H1 (cell line): ENCODE results near the gene RNASE4. TPM values are rescaled to one million over a fixed set of nuclear protein-coding genes. Genes with fewer than 3 reads are reported as not detected.
A peak's percentile ranks its signal among the peaks of the same experiment; 100 is the strongest.

Experiments used
- ASH2L ChIP-seq: fragments of 200-600, 300-600 bp; sonication (generic); IDR thresholded peaks from one replicate; pipeline ENCODE4 v1.7.1; 2017; ENCODE audit warnings: low read length
- CBX5 ChIP-seq: fragments of 300-800, 300-1000 bp; sonication (generic); IDR thresholded peaks from 2 replicates; pipeline ENCODE4 v1.7.1; 2016; ENCODE audit warnings: antibody characterized with exemption, low read length, low read depth
- GABPA ChIP-seq: IDR thresholded peaks from 2 replicates; pipeline ENCODE4 v1.6.1; 2011; ENCODE audit warnings: mild to moderate bottlenecking, low read length, moderate library complexity, borderline replicate concordance; ENCODE audit not compliant: insufficient read depth
- GTF2F1 ChIP-seq: IDR thresholded peaks from 2 replicates; pipeline ENCODE4 v1.6.1; 2012; ENCODE audit warnings: low read depth, low read length, improper control_type of control experiment, borderline replicate concordance
- HDAC6 ChIP-seq: IDR thresholded peaks from one replicate; pipeline ENCODE4 v1.7.1; 2012; ENCODE audit warnings: low read depth, mild to moderate bottlenecking, inconsistent platforms, low read length, moderate library complexity
- PHF8 ChIP-seq: fragments of 200-600 bp; sonication (generic); conservative IDR thresholded peaks from 2 replicates; pipeline ENCODE4 v1.7.1; 2012; ENCODE audit warnings: low read depth, mild to moderate bottlenecking, inconsistent platforms, low read length, moderate library complexity
- POLR2A ChIP-seq, 2 experiments: IDR thresholded peaks; 1 replicate in 1 of 2; 2 replicates in 1 of 2; pipeline ENCODE4 v1.6.1; 2011; ENCODE audit warnings: low read depth in 2 of 2, low read length in 2 of 2, mild to moderate bottlenecking in 2 of 2; ENCODE audit errors: control extremely low read depth in 1 of 2
- RAD21 ChIP-seq, 2 experiments: IDR thresholded peaks in 1 of 2; conservative IDR thresholded peaks in 1 of 2; 2 replicates each; pipeline ENCODE4 v1.6.1; 2011; ENCODE audit warnings: low read depth in 2 of 2, low read length in 2 of 2, improper control_type of control experiment in 1 of 2, inconsistent platforms in 1 of 2, mild to moderate bottlenecking in 1 of 2, moderate library complexity in 1 of 2
- SAP30 ChIP-seq: fragments of 300-600 bp; sonication (generic); IDR thresholded peaks from 2 replicates; pipeline ENCODE4 v1.7.1; 2012; ENCODE audit warnings: low read length, moderate library complexity, mild to moderate bottlenecking, inconsistent platforms; ENCODE audit not compliant: insufficient read depth, insufficient replicate concordance
- SIX5 ChIP-seq: IDR thresholded peaks from 2 replicates; pipeline ENCODE4 v1.6.1; 2011; ENCODE audit warnings: mild to moderate bottlenecking, low read depth, low read length
- TCF12 ChIP-seq: IDR thresholded peaks from 2 replicates; pipeline ENCODE4 v1.6.1; 2011; ENCODE audit warnings: low read depth, mild to moderate bottlenecking, low read length
- YY1 ChIP-seq: IDR thresholded peaks from 2 replicates; pipeline ENCODE4 v1.6.1; 2011; ENCODE audit warnings: low read depth, mild to moderate bottlenecking, low read length
- polyA plus RNA-seq, 7 experiments: library from polyadenylated mRNA; depleted of rRNA in 3 of 7; stranded (reverse) in 5 of 7; unstranded in 2 of 7; fragments of >200 nt in 5 of 7; fragments of 200-250 nt in 2 of 7; gene quantifications; 1 replicate in 5 of 7; 2 replicates in 1 of 7; 4 replicates in 1 of 7; pipeline versions ENCODE4 v1.2.1 to v1.2.3, GENCODE V29; 2011 to 2013; ENCODE audit warnings: missing spikeins in 2 of 7, mixed read lengths in 2 of 7
- total RNA-seq: library from RNA; stranded (reverse); fragmentation: NEBNext Ultra II Directional; extraction: Animal tissue kit (Norgen Biotek cat#: 25700); gene quantifications from 2 replicates; pipeline ENCODE4 v1.2.1, GENCODE V29; 2021
- TF ChIP-seq, protein P1 (sequence below): IDR thresholded peaks from 2 replicates; pipeline ENCODE4 v1.6.1; 2012; ENCODE audit warnings: inconsistent platforms

The RNASE4 gene
- total and polyA plus RNA-seq, 2 of the 8 experiments (the other 6 are each of a cell fraction or from before 2014, with no cell fraction given), result 0.61 to 3.5 TPM

DNA sequence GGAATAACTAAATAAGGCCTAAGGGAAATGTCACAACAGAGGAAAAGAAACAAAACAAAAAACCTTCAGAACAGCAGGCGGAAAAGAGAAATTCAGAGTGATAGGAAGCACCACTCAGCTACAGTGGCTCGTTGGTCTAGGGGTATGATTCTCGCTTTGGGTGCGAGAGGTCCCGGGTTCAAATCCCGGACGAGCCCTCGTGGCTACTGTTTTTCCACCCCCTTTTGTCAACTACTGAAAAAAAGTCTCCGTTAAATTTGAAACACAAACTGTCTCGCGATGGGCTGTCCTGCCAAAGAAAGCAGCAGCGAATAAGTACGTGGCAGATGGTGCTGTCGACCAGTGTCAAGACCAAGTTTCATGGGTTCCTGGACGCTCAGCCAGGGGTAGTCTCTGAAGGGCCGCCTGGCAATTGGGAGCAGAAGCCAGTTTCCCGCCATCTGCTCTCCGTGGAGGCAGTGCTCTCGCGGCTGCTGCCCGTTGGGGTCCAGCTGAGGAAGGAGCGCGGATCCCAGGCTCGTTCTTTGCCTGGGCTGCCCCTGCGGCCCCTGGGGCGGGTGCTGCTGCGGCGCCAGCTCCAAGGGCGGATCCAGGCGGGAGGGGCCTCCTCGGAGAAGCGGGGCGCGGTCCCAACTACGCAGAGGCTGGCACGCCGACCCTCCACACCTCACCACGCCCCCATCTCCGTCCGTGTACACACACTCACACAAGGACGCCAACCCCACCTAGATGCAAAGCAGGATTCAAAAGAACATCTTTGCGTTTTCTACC, at the start of gene RNASE4 (continued):
- TF ChIP-seq, protein P1, sequence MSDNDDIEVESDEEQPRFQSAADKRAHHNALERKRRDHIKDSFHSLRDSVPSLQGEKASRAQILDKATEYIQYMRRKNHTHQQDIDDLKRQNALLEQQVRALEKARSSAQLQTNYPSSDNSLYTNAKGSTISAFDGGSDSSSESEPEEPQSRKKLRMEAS, result no peak; the same call in 1 of the 2 replicates
- no peak for TF ChIP-seq TCF12
- TF ChIP-seq POLR2A (IDR thresholded peaks at IDR 0.05; ENCODE audit: control extremely low read depth in 1 of 2, low read depth in 2 of 2, low read length in 2 of 2), result peak in 1 of 2 experiments; percentile 20; a peak in 1 of 3 replicates
- no peak for TF ChIP-seq RAD21 (IDR thresholded peaks at IDR 0.05 in 1 of 2, conservative IDR thresholded peaks at IDR 0.05 in 1 of 2; ENCODE audit: low read depth in 2 of 2, low read length in 2 of 2)
- peak; percentile 57; the same call in 1 of the 2 replicates for TF ChIP-seq PHF8
- TF ChIP-seq GTF2F1, result no peak
- no peak for TF ChIP-seq YY1
- TF ChIP-seq GABPA, result no peak
- TF ChIP-seq ASH2L, result peak; percentile 95
- peak; percentile 31 for TF ChIP-seq SAP30
- no peak for TF ChIP-seq CBX5
- no peak for TF ChIP-seq SIX5
- TF ChIP-seq HDAC6, result no peak
